Measurements from ENCODE around the gene TUBGCP4. TPM values are rescaled to one million over a fixed set of nuclear protein-coding genes. Genes with fewer than 3 reads are reported as not detected.

TUBGCP4 gene
- total RNA-seq: 10 to 100 TPM; 12.3 to 19.4 (median 15.3) TPM

- 4 to 7% methylated on average over 23 to 42 of the region's 66 CpGs for WGBS, 2 donors
- TF ChIP-seq CTCF (IDR thresholded peaks at IDR 0.05): peak in 1 of 3 donors; percentile 19
- no peak for TF ChIP-seq POLR2A (IDR thresholded peaks at IDR 0.05)
- intact Hi-C loops (cut with DNase I; ENCODE audit: low total_unique reads): no loop called here
- DNase-seq (ENCODE audit: low spot score in 2 of 2): peak; percentile 40 to 95
- peak within 1 kb of the TSS; percentile 45 for H3K4me3 ChIP-seq (ENCODE audit: low read depth, poor library complexity, severe bottlenecking)
Observed at GRCh38 chr15:43370975-43371974, at the start of gene TUBGCP4, which contains the start of gene ZSCAN29. TSS of gene TUBGCP4 (plus strand) at chr15:43371101. CDS start at chr15:43371355, 254 bp downstream. TSS of gene ZSCAN29 (minus strand) at chr15:43371043. CDS start at chr15:43369913, 1,130 bp downstream.

- DNase-seq (ENCODE audit: low spot score in 2 of 2): no peak
- TF ChIP-seq CTCF (IDR thresholded peaks at IDR 0.05) (no peak), POLR2A (IDR thresholded peaks at IDR 0.05) (no peak)
- WGBS, 2 donors: 75 to 79% methylated on average over 6 of the region's 6 CpGs
- intact Hi-C loops (cut with DNase I; ENCODE audit: low total_unique reads): no loop called here
- H3K4me3 ChIP-seq (ENCODE audit: low read depth, poor library complexity, severe bottlenecking): no peak overlapping the region
Observed at GRCh38 chr15:43325039-43325684, 45.7 kb upstream of the TUBGCP4 start.

DNA sequence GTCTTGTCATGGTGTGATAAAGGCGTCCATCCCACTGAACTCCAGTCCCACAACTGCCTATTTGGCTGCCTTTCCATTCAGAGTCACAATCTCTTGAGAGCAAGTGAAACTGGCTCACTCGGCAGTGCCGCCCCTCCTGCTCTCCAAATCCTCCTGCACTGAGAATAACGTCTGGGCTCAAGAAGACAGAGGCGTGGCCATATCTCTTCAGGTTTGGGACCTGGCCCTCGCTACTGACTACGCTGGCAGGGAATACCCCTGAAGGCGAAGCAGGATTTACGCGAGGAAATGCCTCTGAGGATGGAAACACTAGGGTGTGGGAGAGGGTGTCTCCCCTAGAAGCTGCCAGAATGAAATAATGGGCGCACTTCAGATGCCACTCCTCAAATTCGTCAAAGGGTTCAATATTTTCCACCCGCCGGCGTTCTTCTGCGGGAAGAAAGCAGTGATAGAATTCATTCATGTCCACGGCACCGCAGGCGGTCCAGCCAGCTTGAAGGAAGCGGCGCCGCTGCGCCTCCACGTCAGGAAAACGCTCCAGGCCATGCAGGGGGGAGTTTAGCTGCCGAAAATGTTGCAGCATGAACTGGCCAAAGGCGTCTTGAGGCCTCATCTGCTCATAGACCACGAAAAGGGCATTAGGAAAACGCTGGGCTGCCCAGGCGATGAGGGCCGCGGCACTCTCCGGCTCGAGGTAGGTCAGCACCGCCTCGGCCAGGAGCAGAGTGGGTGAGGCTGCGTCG is 41.5 kb upstream of the TUBGCP4 start:
- intact Hi-C loops (cut with DNase I; ENCODE audit: low total_unique reads): no loop called here
- TF ChIP-seq POLR2A (IDR thresholded peaks at IDR 0.05) (no peak), CTCF (IDR thresholded peaks at IDR 0.05) (no peak)
- 13% methylated on average over 33 to 35 of the region's 38 CpGs for WGBS, 2 donors
- H3K4me3 ChIP-seq (ENCODE audit: low read depth, poor library complexity, severe bottlenecking): peak overlapping the region; percentile 74
- peak in 1 of 2 donors; percentile 15 for DNase-seq (ENCODE audit: low spot score in 2 of 2)

DNA sequence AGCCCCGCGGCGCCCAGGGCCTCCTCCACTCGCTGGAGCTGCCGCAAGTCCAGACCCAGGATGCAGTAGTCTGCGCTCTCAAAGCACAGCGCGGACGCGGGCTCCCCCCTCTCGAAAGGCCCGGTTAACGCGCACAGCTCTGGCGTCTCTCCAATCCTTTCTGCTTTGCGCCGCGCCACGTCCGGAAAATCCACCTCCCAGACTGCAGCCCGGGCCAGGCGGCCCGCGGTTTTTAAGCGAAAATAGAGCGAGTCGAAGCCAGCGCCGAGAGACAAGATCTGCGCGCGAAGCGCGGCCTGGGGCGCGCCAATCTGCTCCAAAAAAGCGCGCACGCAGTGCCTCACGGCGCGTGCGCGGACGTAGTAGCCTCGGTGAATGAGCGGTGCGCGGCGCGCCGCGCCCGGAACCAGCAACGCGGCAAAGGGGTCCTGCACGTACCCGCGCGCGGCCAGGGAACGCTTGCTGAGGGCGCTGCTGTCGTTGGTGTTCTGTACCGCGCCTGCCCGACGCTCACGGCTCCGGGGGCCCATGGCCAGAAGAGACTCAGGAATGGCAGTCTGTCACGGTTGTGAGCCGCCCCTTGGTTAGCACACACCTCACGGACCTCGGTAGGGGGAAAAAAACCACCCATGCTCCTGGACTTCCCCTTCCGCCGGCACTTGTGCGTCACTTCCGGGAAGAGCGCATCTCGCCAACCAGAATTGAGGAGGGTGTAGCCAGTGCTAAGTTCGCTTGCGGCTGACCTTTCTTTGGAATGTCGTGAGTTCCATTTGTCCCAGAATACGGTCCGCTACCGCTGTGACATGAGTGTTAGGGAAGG is 40.7 kb upstream of the TUBGCP4 start, which contains the start of gene LCMT2:
TSS of gene LCMT2 (minus strand) at position 614 of the 820 bp plus-strand sequence. CDS start at position 530, 84 bp downstream.
- DNase-seq (ENCODE audit: low spot score in 2 of 2): peak; percentile 92 to 98
- intact Hi-C loops (cut with DNase I; ENCODE audit: low total_unique reads): no loop called here
- 0 to 1% methylated on average over 29 to 39 of the region's 86 CpGs for WGBS, 2 donors
- no peak for TF ChIP-seq POLR2A (IDR thresholded peaks at IDR 0.05)
- no peak for TF ChIP-seq CTCF (IDR thresholded peaks at IDR 0.05)
- peak within 1 kb of the TSS; percentile 74 for H3K4me3 ChIP-seq (ENCODE audit: low read depth, poor library complexity, severe bottlenecking)

DNA sequence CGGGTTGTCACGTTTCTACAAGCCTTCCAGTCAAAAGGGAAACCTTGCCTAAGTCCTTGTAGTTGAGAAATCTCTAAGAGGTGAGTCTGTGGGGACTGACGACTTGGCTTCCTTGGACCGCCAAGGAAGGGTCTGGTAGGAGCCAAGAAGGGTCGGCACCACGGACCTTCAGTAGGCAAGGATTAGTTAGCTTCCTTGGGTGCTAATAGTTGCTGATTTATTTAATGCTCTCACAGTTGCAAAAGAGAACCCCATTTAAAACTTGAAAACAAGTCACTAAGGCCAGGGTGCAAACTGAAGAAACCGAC is 40.2 kb upstream of the TUBGCP4 start:
- TF ChIP-seq POLR2A (IDR thresholded peaks at IDR 0.05) (no peak), CTCF (IDR thresholded peaks at IDR 0.05) (no peak)
- DNase-seq (ENCODE audit: low spot score in 2 of 2): no peak
- 4 to 7% methylated on average over 7 of the region's 7 CpGs for WGBS, 2 donors
- H3K4me3 ChIP-seq (ENCODE audit: low read depth, poor library complexity, severe bottlenecking): peak overlapping the region; percentile 74
- intact Hi-C loops (cut with DNase I; ENCODE audit: low total_unique reads): no loop called here

All from lower leg skin (tissue), 4 donors.